Pons (tissue), 1 donor: ENCODE results near the gene OR8K5.
"Not testable (repeated sequence)": the region's sequence is repeated elsewhere in the genome, so short reads cannot be mapped to it uniquely, and the experiment has no call there.

Experiments
- DNase-seq: peaks from one replicate; pipeline ENCODE4 v3.0.0-alpha.2; 2016; ENCODE audit warnings: low spot score

Gene OR8K5, protein sequence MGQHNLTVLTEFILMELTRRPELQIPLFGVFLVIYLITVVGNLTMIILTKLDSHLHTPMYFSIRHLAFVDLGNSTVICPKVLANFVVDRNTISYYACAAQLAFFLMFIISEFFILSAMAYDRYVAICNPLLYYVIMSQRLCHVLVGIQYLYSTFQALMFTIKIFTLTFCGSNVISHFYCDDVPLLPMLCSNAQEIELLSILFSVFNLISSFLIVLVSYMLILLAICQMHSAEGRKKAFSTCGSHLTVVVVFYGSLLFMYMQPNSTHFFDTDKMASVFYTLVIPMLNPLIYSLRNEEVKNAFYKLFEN

DNA sequence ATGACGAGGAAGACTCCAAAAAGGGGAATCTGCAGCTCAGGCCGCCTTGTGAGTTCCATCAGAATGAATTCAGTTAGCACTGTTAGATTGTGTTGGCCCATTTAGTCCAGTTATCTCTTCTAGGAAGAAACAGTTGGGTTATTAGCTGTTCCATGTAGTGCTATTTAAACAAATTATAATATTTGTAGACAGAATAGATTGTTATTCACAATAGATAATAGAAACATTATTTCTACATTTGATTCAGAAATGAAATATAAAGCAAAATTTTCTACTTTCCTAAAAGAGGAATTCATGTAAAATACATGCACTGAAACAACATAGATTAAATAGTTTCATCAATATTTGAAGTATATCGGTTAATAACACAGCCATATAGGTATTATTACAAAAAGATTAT lies at the start of gene OR8K5:
Gene OR8K5, minus strand, starts transcription at position 101 of the 400 bp plus-strand sequence. Its CDS starts 0 bp downstream, at position 101.
- DNase-seq = no peak

DNA sequence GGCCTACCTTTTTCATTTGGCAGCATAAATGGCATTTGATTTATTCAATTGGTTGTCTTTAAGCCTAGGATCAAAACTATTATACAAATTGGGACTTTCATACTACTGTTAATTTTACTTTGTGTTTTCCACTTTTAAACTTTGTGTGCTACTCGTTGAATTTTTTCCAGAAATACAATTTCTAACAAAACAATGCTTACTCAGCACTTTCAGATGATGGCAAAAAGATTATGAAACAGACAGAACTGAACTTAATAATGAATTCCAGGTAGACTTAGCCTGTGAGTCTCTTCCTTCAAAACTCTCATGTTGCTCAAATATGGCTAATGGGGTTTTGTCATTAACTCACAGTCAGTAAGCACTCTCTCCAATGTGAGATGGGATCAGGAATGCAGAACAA lies 47.7 kb upstream of the OR8K5 start:
- no peak for DNase-seq

DNA sequence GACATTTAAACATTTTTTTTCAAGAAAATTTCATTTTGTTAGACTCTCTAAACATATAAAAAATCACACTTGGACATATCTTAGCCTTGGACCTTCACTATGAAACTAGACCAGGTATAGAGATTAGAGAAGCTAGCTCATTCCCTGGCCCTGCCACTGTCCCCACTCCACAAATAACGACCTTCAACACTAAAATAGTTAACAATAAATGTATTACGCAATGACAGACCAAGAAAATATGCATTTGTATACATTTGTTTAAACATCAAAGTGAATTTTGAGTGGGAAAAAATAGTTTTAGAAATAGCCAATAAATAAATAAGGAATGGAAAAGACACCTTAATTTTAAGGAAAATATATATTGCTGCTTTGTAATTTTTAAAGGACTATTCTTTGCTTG lies 37.2 kb upstream of the OR8K5 start:
- no peak for DNase-seq

DNA sequence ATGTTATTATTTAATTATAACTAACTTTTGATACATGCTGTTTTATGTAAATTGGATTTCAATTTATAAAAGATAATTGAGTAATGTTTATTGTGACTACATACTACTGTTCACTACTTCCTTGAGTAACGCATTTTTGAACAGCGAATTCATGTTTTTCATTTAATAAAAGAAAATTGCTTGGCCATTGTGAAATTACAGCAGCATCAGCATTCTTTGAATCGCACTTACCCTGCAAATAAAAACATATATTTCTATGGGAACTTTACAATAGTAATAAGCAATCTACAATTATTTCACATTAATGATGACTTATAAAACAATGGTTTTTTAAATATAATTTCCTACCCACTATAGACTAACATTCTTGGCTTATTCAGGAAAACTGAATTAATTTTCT lies 36.6 kb upstream of the OR8K5 start:
- no peak for DNase-seq

DNA sequence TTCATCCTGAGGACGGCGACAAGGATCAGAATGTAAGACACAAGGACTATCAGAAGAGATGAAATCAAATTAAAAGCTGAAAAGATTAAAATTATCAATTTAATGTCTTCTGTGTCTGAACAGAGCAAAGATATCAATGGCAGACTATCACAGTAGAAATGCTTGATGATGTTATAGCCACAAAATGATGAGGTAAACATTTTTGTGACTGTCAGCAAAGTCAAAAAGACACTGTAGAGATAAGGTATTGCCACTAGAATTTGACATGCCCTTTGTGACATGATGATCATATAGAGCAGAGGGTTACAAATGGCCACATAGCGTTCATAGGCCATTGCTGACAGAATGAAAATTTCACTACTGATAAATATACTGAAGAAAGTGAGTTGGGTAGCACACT lies 28.5 kb upstream of the OR8K5 start:
- DNase-seq = no peak

DNA sequence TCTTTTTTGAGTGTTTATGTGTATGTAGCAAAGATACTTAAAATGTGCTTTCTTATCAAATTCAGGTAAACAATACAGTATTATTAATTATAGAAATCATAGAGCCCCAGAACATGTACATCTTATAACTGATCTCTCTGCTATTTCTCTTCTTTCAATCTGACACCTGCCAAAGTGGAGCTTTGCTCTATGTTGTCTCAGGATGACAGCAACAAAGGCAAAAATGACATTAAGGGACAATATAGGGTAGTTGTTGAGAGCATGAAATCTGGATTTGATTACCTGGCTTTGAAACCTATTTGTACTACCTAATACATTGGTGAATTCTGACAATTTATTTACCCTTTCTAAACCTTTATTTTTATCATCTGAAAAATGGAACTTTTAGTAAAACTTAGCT lies 23.3 kb upstream of the OR8K5 start:
- no peak for DNase-seq

DNA sequence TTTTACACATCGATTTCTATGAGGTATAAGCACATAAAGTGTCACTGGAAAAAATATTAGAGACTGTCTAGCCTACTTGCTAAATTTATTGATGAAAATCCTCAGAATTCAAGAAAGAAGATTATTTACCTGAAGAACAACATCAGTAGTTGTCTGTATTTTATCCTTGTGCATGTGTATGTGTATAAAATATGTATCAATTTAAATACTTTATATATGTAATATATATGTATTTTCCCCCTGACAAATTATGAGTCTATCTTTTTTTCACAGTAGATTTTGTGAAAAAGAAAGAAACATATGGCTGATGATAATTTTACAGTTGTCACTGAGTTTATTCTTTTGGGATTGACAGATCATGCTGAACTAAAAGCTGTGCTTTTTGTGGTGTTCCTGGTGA lies 16.2 kb upstream of the OR8K5 start, which contains the start of gene OR5J2:
Gene OR5J2, plus strand, starts transcription at position 301 of the 400 bp plus-strand sequence. Its CDS starts 0 bp downstream, at position 301.
- DNase-seq = no peak

DNA sequence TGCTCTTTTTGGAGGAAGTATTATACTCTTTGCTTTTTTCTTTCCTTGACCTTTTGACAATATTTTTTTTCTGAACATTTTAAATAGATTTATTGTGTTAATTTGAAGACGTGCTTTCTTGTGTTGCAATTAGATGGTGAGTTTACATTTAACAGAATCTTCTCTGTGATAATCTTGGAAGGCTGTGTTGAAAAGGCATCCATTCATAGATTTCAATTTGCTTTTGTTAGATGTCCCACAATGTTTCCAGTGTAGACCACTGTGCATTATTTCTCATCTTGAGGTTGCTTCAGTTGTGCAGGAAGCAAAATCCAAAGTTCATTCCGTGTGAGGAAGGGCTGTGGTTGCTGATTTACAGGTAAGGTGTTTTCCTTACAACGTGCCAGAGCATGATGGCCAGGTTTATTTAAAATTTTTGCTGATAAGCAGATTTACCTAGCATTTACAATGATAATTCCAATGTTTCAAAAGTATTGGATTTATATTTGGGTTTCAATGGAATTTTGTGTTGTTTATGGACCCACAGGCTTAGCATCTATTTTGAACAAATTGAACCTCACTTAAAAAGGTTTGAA lies 12.2 kb upstream of the OR8K5 start:
- DNase-seq = peak; percentile 15

DNA sequence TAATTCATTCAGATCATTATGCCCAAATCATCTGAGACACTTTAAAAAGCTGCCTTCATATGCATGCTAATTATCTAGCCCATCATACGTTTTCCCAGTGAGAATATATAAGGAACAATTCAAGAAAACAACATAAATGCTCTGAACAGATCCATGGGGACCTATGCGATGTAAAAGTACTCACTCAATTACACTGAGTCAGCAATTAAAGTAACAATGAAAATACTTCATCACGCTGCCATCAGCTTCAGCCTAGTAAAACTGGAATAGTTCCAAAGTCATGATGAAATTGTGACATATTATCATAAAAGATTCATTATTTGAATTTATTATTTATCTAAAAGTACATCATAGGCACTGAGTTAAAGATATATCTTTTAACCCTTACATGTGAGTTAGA lies 3.7 kb upstream of the OR8K5 start:
- no peak for DNase-seq

DNA sequence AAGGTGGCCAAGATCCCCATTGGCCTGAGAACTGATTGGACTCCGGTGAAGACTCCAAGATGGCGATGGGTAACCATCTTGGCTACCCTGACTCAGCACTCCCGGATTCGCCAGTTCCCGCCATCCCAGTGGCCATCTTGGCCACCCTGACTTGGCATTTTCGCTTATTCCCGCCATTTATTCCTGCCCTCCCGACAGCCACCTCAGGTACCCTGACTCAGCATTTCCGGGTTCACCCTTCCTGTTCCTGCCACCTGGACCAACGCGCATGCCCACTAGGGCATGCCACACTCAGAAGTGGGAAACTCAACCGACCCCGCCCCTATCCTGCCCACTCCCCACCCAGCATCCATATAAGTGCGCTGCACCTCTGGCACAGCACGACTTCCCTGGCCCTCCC lies 7.8 kb downstream of the OR8K5 start:
- DNase-seq = no peak

DNA sequence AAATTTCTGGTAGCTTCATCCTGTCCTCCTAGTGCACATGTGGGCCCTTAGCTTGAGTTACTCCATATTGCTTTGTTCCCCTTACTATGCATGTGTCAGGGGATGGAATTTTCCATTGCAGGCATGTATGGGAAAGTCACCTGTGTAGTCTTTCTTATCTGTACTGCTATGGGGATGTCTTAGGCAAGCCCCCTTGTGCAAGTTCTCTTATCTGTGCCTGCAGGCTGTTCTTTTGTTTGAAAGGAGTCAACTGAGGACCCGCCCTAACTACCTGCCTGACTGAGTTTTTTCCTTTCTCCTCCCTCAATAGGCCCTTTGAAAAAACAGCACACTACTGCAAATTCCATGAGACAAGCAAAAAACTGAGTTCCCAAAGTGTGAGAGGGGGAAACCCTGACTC lies 8.7 kb downstream of the OR8K5 start:
- DNase-seq = no peak

DNA sequence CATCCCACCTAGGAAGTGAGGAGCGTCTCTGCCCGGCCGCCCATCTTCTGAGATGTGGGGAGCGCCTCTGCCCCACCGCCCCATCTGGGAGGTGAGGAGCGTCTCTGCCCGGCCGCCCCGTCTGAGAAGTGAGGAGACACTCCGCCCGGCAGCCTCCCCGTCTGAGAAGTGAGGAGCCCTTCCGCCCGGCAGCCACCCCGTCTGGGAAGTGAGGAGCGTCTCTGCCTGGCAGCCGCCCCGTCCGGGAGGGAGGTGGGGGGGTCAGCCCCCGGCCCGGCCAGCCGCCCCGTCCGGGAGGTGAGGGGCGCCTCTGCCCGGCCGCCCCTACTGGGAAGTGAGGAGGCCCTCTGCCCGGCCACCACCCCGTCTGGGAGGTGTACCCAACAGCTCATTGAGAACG lies 16.4 kb downstream of the OR8K5 start:
- not testable (repeated sequence) for DNase-seq

DNA sequence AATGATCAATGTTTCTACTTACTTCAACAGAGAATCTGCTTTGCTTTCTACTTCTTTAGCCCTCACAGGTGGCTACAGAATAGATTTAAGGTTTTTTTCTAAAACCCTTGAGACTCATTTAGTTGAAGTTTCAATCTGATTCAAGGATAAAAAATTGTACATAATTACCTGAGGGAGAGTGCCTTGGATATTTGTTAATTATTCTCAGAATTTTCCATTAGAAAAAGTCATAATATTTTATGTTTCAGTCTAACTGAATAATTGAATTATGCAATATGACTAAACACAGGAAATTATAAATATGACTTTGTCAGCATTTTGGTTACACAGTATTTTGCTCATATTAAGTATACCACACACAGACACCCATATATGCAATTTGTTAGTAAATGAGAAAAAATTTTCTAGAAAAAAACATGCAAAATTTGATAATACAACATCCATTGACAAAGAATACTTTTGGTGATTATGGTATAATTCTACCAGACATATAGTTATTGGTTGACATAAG lies 19.9 kb downstream of the OR8K5 start, which contains the start of gene OR8J3:
Gene OR8J3, minus strand, starts transcription at position 51 of the 511 bp plus-strand sequence. CDS start 2,483 bp downstream, outside the sequence.
- DNase-seq = no peak

DNA sequence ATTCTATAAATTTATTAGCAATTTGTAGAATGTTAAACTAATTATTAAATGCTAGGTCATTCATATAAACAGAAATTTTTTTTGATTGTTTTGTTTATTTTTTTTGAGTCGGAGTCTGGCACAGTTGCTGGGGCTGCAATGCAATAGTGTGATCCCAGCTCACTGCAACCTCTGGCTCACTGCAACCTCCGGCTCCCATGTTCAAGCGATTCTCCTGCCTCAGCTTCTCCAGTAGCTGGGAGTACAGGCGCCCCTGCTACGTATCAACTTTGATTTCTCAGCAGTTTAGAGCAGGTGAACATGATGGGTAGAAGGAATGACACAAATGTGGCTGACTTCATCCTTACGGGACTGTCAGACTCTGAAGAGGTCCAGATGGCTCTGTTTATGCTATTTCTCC lies 38.0 kb downstream of the OR8K5 start, which contains the start of gene OR8H3:
Gene OR8H3, plus strand, starts transcription at position 301 of the 400 bp plus-strand sequence. Its CDS starts 0 bp downstream, at position 301.
- no peak for DNase-seq
